ENCODE measurements around the gene LTB4R.

Gene LTB4R

DNA sequence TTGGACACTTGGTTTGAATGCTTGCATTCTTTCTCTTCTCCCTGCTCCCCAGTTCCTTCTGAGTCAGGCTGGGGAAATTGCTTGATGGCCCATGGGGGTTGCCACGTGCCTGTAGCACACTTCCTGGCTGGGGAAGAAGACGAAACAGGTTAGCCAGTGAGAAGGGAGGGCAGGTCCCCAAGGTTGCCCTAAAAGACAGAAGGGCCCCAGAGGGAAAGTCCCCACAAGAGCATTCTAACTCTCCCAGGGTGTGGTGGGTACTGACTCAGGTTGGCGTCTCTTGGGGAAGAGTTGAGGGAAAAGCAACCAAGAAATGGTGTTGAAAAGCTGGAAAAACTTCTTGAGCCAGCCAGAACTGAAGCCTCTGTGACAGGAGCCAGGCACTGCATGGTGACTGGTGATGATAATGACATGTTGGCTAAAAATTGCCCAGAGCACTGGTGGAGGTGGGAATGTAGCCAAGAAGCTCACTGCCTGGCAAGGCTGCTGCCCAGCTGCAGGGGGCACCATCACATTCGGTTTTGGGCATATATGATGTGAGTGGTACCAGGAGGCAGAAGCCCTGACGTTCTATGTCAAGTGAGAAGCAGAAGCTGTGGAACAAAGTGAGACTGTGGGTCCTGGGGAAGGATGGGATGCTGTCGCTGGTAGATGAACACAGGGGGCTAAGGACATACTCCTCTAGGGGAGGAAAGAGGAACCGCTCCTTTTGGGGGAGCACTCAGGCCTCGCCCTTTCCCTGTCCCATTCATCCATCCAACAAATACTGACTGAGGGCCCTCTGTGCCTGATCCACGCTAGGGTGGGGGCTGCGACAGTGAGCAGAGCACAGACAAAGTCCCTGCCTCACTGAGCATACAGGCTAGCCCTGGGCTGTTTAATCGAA lies 31.8 kb upstream of the LTB4R start:
- DNase-seq = peak; percentile 87

DNA sequence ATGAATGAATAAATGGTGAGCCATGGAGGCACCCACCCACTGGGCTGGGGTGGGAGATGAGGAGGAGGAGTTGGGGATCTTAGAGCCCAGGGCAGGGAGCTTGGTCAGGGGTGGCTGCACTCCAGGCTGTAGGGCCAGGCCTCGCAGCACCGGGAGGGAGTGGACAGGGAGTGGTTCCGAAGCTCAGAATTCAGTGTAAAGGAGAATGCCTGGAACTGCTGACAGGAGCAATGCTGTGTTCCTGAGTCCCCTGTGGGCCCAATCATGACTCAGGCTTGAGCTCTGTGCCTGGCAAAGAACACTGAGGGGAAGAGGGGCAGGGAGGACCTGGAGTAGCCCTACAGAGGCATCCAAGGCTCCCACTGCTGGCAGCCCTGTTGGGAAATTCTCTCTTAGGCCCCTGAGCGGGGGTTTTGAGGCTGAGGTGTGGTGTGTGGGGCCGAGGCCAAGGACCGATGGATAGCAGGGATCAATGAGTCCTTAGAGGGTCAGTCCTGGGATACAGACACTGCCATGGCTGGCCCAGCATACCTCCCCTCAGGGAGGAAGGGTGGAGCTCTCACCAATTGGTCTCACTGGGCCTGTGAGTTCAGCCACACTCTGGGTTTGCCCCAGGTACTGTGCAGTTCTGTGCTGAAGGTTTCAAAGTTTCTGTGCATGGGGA lies 30.4 kb upstream of the LTB4R start:
- no peak for DNase-seq

DNA sequence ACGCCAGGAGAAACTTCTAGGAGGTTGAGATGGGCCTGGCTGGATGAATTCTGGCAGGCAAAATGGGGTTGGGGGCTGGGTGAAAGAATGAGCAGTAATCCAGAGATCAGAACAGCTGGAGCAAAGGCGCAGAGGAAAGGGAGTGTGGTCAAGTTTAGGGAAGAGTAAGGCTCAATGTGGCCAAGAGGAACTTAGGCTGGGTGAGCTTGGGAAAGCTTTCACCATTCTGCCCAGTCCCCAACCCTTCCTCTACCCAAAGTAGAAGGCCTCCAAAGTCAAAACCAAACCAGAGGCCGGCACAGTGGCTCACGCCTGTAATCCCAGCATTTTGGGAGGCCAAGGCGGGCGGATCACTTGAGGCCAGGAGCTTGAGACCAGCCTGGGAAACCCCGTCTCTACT lies 29.7 kb upstream of the LTB4R start:
- no peak for DNase-seq

DNA sequence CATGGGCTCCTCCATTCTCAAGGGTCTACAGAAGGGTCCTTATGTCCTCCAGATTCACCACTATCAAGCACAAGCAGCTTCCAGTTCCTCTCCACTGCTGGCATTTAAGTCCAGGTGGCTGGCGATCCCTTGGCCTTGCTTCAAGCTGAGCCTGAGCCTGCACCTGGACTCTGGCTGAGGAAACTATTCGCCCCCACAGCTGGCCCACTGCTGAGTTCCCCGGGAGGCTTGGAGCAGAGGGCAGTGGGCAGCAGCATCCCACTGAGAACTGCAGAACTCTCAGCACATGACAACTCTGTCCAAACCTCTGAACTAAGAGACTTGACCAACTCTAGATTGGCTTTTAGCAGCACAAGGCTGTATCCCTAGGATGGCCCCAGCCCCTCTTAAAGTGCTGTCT lies 28.6 kb upstream of the LTB4R start:
- DNase-seq = no peak

DNA sequence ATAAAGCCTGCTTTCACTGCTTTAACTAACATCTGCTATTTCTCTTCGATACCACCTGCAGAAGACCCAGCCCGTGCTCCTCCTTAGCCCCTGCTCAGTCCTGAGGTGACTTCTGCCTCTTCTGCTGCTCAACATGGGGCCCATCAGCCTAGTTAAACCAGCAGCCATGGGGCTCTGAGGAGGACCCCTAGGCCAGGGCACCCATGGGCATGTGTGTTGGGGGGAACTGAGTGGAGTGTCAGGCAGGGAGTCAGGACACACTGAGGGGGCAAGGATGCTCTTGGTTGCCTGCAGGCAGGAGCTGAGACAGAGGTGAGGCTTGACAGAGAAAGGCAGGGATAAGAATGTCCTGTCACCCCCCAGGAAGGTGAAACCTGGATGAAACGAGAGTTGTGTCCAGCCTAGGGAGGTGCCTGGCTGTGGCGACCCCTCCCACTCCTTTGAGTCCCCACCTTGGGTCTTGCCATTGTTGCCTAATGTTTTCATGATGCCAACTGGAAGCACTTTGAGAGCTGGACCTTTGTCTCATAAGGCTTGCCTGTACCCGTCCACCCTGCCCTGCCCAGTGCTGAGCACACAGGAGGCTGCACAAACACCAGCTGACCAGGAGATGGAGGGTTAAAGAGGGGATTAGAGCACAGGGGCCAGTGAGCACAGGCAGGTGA lies 27.4 kb upstream of the LTB4R start:
- DNase-seq = no peak

DNA sequence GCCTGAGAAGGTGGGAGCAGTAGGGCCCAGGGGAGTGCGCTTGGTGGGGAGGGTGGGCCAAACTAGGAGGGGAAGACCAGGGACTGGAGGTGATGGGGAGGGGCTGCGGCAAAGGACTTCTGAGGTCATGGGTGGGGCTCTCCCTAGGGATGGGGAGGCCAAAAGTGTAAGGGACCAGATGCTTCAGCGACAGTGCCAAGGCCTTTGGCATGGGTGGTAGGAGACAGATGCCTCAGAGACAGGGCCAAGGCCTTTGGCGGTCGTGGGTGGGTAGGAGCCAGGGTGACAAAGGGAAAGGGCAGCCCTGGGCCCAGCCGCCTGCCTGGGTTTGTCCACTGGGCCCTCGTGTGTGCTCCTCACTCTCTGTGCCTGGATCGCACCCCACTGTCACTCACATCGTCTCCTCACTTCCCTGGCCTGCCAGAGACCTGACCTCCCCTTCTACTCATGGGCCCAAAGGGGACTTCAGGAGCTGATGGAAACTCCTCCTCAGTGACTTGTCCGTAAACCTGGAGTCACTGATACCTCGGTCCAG lies 26.7 kb upstream of the LTB4R start:
- DNase-seq = no peak

DNA sequence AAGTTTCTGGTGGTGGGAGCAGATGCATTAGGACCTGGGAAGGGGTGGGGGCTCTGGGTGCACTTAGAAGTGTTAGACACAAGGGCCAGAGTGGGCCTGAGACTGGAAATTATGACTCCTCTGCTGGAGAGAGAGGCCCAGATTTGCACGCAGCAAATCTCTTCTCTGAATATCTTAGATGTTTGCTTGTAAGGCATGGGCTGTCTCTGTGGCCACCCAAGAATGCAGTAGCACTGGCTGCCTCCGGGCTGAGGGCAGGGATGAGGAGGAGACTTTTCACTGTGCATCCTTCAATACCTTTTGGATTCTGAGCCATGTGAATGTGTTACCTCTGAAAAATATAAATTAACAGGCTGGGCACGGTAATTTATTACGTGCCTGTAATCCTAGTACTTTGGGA lies 26.0 kb upstream of the LTB4R start:
- DNase-seq = no peak

DNA sequence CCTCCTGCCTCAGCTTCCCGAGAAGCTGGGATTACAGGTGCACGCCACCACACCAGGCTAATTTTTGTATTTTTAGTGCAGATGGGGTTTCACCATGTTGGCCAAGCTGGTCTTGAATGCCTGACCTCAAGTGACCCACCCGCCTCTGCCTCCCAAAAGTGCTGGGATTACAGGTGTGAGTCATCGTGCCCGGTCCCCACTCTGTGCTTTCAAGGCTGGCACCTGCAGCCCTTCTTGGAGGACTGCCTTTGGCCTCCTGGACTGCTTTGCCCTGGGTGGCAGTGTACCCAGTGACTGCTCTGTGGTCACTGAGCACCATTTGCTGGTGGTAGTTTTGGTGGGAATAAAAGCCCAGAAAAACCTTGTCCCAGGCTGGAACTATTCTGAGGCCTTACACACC lies 24.3 kb upstream of the LTB4R start:
- DNase-seq = no peak

DNA sequence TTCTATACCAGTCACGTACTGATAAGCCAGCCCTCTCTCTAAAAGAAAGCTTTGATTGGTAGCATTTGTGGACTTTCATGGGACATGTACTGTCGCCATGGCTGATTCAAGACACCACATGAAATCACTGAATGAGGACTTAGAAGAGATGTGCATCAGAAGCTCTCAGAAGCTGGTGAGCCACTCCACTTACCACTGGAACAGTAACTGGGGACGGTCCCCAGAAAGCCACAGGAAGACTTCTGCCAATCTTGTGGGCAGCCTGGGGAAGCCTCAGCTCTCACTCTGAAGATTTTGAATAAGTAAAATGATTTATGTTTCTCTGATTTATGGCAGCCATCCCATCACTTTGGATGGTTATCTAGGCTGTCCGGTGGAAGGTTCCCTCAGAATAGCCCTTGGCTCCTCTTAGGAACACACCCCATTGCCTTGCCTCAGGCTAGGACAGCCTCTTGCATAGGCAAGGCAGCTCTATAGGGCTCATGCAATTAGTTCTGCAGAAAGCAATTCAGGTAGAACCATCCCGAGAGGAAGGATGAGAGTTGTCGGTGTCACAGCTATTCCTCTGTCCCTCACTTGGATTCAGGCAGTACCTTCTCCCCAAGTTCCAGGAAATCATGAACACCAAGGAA lies 21.5 kb upstream of the LTB4R start:
- DNase-seq = no peak

DNA sequence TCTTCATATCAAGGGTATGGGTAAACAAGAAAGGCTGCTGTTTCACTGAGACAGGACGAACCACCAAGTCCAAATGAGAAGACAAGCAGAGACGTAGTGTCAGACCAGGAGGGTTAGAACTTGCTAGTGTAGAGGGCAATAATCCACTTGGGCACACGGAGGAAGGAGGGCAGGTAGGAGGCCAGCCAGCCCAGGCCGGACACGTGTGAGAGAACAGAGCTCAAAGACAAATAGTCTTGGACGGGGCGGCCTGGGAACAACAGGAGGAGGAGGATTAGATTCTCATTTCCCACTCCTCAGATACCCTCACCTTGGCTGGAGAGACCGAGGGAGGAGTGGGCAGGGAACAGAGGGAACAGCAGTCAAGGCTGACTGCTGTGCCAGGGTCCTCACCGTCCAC lies 20.6 kb upstream of the LTB4R start:
- no peak for DNase-seq

DNA sequence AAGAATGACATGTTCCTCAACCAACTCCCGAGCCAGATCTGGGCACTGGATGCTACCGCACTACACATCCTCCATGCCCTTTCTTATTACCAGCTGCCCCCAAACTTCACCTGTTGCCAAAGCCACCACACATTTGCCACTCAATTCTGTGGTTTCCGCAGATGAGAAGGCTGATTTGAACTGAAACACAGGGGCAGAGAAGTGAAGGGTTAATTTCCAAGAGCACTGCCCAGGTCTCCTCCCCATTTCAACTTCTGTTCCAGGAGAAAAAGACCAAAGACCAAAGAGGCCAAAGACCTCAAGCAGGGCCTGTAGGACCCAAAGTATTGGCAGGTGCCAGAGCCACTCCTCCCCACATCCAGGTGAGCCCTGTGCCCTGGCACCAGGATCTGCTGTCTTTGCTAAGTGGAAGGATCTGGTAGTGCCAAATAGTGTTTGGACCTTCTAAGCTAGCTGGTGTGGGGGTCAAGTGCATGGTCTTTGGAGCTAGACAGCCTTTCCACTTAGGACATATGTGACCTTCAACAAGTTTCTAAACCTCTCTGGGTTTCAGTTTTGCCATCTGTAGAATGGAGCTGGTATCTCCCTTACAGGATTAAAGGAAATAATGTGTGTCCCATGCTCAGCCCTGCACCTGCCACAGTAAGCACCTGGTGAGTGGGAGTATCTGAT lies 19.7 kb upstream of the LTB4R start:
- no peak for DNase-seq

DNA sequence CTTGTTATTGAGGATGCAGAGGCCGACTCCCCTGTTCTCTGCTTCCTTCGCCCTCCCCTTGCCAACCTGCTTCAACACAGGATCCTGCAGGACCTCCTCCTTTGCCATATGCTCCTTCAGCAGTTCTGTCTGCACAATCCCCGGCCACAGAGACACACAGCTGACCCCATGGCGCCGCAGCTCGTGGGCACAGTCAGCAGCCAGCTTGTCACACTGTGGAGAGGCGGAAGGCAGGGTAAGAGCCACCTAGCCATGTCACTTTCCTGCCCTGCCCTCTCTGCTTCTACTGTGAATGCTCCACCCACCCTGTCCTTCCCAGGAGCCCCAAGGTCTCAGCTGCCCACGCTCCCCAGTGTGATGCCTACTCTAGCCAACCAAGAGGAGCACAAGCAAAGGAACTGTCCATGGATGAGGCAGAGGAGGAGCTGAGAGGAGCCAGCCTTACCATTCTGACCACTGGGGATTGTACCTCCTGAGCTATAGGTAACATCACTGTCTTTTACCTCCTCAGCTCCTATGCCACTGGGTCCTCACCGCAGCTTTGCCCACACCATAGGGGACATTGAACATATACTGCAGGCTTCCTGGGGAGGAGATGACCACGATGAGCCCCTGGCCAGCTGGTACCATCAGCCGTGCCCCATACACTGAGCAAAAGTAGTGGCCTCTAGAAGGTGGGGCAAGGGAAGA lies 19.0 kb upstream of the LTB4R start:
- no peak for DNase-seq

DNA sequence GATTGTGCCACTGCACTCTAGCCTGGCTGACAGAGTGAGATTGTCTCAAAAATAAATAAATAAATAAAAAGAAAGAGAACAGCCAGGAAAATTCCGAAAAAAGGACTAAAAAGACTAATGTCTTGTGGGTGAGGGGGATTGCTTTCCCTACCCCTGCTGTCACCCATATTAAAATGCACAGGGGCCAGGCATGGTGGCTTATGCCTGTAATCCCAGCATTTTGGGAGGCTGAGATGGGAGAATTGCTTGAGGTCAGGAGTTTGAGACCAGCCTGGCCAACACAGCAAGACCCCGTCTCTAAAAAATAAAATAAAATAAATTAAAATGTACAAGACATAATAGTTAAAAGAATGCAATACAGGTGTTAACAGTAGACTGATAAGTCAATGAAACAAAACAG lies 17.8 kb upstream of the LTB4R start:
- DNase-seq = no peak

DNA sequence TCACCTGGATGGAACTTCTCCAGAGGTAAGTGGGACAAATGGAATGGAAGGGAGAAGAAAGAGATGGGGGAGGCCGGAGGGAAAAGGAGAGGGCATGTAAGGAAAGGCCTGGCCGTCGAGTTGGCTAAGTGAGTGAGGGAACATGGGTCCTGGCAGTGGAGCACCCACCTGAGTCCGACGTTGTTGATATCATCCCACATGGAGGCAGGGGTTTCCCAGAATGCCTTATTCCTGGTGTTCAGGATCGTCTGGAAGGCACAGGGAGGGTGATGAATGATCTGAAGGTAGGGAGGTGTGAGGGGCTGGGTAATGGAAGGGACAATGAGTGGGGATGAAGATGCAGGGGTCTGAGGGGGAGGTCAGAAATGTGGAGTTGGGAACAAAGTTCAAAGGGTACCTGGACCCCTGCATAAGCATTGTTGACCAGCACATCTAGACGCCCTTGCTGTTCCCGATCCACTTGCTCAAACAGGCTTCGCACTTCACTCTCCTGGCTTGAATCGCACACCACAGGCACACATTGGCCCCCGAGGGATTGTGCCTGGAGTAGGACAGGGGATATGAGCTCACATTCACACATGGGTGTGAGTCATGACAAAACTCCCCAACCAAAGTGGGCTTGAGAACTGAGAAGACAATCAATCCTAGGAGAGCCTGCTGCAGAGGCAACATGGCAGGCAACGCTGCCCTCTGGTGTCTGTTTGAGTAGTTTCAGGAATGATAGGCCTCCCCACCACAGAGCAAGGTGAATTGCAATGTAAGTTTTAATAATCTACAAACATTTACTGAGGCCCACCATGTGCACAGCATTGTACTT lies 14.8 kb upstream of the LTB4R start:
- DNase-seq = peak; percentile 83

DNA sequence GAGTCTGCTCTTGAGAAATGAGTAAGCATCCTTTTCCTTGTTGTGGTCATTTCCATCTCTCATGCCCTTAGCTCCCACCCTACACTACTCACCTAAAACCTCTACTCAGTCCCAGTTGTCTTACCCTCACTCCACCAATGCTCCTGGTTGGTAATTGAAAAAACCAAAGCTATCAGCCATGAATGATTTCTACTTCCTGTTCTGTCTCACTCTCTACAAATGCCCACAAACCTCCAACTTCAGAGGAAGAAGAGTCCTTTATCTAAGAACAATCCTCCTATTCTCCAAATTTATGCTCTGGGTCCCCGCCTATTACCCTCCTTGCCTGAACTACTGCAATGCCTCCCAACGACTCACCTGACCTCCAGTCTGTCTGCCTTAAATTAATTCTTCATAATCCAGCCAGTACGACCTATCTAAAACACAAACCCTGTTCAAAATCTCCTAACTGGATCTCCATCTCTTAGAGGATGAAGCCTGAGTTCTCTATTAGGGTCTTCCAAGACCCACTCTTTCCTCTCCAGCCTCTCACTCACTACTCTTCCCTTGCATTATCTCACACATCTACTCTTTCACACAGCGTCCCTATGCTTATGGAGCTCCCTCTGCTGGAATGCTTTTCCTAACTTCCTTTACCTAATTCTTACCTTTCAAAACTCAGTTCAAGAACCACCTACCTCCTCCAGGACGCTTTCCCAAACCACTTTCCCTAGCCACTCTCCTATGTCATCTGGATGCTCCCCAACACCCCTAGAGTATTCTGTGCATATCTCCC lies 13.9 kb upstream of the LTB4R start:
- peak; percentile 68 for DNase-seq

DNA sequence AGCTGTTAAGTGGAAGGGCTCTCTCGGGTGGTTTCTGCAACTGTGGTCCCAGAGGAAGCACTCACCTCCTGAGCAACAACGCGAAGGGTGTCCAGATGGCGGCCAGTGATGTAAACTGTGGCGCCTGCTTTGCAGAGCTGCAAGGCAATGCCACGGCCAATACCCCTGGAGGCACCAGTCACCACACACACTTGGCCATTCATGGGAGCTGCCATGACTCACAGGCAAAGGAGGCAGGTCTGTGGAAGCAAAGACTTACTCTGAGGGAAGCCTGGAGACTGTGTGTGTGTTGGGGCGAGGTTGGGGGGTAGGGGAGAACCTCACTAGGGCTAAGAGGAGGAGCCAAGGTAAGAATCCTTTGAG lies 12.4 kb upstream of the LTB4R start:
- DNase-seq = peak; percentile 27

DNA sequence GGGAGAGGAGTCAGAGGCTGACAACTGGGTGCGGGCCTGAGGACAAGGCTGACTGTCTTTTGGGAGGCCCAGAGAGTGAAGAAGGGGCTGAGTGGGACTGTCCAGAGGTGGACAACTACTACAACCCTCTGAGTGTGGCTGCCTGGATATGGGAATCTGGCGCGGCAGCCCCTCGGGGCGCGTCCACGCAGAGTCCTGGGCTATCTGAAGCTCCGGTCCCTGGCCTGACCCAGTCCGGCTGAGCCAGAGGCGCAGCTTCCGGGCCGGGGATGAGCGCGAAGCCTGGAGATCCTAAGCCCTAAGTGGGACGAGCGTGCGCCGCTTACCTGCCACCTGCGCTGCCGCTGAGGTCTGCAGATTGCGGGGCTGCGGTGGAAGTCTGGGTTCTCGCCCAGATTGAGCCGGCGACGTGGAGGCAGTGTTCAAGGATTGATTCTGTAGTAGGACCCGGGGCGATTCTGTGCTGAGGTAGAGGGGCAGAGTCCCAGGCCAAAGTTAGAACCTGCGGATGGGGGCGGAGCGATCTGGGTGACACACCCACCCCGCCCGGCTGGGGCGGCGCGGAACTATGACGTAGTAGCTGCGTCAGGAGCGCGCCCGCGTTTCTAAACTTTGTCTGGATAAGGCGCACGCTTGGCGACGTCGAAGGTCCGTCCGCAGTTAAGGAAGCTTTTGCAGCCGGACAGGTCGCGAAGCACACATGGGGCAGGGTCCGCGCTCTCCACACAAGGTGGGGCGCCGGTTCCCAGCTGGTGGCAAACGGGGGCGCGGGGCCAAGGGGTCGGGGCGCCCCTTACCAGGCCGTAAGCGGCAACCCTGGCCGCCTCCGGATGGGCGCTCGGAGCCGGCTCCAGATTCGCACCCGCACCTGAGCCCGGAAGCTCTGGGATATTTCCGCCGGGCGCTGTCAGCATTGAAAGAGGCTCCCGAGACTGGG lies 11.8 kb upstream of the LTB4R start, which contains the start of the genes DHRS1 and NOP9:
Gene DHRS1 (minus strand): TSS at position 526 of the 937 bp plus-strand sequence. CDS start 674 bp downstream, outside the sequence.
Gene NOP9 (plus strand): TSS at position 596 of the 937 bp plus-strand sequence. CDS start 105 bp downstream, at position 701.
- DNase-seq = peak; percentile 90

DNA sequence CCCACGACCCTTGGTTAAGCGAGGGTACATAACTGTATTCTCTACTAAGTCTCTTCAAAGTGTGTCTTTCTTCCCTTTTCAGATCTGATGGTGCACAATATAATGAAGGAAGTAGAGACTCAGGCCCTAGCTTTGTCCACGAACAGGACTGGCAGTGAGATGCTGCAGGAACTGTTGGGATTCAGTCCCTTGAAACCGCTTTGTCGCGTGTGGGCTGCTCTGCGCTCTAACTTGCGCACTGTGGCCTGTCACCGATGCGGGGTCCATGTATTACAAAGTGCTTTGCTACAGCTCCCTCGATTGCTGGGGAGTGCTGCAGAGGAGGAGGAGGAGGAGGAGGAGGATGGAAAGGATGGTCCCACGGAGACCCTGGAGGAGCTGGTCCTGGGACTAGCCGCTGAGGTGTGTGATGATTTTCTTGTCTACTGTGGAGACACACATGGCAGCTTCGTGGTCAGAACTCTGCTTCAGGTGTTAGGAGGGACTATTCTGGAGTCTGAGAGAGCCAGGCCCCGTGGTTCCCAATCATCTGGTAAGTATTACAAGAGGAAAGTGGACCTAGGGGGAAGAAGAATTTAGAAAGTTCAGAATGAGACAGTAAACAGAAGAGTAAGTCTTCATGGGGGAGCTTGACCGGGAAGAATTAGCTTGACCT lies 10.8 kb upstream of the LTB4R start:
- DNase-seq = no peak
